VCaP (cell line): ENCODE results near the gene MSL3B.

Experiments used
- H3K27ac ChIP-seq: fragments of 450-650 bp; 2 replicates; pipeline ENCODE4 v1.5.1; 2017
- TF ChIP-seq, protein P1 (sequence below): fragments of 450-650 bp; conservative IDR thresholded peaks from 2 replicates; pipeline ENCODE4 v1.5.1; 2017; ENCODE audit warnings: mild to moderate bottlenecking, moderate library complexity

Gene MSL3B

DNA sequence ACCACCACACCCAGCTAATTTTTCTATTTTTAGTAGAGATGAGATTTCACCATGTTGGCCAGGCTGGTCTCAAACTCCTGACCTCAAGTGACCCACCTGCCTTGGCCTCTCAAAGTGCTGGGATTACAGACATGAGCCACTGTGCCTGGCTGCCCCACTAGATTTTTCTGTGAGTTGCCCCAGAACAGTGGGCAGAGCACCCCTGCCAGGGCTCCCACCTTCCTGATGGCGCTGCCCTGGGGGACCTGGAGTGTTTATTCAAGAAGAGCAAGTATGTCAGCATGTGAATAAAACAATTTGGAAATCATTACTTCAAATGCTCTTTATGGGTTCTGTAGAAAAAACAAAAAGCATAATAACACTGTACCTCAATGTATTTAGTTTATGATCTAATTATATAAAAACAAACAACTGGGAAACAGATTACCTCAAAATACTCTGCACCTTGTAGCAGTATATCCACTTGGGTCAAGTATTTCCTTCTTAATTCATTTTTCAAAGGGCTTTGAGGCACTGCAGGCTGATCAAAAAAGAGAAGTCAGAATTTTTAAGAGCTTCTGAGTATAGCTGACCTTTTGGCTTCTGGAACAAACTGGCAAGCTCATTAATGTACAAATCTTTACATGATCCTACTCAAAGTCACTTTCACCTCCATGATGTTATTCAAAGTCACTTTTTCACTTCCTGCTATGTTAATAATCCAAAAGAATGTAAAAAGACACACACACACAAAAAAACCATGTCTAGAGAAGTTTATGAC, 22.7 kb downstream of the MSL3B start:
- TF ChIP-seq, protein P1, sequence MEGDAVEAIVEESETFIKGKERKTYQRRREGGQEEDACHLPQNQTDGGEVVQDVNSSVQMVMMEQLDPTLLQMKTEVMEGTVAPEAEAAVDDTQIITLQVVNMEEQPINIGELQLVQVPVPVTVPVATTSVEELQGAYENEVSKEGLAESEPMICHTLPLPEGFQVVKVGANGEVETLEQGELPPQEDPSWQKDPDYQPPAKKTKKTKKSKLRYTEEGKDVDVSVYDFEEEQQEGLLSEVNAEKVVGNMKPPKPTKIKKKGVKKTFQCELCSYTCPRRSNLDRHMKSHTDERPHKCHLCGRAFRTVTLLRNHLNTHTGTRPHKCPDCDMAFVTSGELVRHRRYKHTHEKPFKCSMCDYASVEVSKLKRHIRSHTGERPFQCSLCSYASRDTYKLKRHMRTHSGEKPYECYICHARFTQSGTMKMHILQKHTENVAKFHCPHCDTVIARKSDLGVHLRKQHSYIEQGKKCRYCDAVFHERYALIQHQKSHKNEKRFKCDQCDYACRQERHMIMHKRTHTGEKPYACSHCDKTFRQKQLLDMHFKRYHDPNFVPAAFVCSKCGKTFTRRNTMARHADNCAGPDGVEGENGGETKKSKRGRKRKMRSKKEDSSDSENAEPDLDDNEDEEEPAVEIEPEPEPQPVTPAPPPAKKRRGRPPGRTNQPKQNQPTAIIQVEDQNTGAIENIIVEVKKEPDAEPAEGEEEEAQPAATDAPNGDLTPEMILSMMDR, result no peak
- no peak overlapping the region for H3K27ac ChIP-seq

DNA sequence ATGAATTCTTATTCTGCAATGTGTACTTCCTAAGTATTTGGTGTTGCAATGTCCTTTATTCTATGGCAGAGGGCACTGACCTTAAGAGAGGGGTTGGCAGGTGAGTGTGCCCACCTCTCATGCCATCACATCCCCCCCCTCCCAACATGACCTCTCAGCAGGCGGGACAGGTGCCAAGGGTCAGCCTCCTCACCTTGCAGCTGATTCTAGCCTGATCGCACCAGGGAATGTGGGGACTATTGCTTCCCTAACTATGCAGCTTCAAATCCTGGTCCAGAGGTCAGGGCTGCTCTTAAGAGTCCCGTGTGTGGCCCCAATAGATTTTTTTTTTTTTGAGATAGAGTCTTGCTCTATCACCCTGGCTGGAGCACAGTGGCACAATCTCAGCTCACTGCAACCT, 23.4 kb downstream of the MSL3B start:
- TF ChIP-seq, protein P1, result no peak
- H3K27ac ChIP-seq, result no peak overlapping the region

DNA sequence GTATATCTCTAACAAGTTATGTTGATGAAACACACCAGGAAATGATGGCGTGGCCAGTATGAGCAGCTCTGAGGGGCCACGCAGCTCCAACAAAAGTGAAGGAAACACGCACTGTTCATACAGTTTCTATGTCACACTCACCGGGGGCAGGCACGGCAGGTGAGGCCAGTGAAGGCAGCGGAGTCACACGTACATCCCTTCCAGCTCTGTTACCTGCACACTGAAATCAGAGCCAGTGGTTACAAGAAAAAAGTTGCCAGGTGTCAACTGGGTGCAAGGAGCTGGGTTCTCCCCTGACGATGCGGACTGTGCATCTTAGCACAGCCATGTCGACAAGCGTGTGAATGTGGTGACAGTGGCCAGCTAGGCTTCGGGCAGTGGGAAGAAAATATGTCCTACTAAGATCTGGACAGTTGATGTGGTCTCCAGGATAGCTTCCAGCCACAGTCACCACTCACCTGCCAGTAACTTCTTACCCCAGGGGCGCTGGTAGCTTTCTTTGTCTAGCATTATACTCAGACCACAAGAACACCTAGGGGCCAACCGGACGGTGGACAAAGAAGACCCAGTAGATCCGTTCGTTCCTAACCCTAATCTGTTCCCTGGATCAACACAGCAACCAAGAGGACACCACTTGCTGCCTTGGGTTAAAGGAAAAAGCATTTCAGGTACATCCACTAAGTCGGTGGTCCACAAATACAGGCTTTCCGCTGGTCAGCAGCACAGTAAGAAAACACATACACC, 23.9 kb downstream of the MSL3B start:
- H3K27ac ChIP-seq, result no peak overlapping the region
- TF ChIP-seq, protein P1, result no peak

DNA sequence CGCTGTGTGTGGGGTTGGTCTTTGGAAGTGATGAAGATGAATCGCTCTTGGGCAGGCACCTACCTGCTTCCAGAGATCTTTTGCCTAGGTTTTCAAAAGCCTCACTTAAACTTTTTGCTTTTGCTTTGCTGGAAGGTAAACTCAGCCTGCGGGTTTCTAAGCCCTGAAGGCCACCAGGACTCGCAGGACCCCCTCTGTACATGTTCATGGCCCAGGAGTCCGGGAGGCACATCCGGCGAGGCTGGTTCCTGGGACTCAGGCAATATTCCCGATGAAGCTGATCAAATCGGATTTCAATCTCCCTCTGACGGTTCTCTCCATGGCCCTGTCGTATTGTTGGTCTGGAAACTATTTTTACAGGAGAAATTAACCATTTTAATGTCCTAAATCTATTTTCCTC, 27.0 kb downstream of the MSL3B start:
- no peak overlapping the region for H3K27ac ChIP-seq
- TF ChIP-seq, protein P1, result no peak

DNA sequence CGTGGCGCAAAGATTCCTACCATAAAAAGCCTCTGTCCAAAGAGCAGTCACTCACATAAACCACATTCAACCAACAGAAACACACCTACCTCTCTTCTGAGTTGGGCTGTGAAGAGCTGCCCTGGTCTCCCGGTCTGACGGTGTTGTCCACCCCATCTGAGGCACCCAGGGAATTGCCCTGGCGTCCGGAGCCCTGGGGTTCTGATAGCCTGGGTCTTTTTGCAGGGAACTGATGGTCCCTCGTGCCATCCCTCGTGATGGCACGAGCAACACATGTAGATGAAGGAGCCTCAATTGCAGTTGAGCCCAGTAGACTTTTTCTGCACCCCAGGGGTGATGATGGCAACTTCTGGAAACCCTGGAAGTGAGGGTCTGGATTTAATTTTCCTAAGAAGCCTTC, 27.7 kb downstream of the MSL3B start:
- H3K27ac ChIP-seq, result no peak overlapping the region
- TF ChIP-seq, protein P1, result no peak

DNA sequence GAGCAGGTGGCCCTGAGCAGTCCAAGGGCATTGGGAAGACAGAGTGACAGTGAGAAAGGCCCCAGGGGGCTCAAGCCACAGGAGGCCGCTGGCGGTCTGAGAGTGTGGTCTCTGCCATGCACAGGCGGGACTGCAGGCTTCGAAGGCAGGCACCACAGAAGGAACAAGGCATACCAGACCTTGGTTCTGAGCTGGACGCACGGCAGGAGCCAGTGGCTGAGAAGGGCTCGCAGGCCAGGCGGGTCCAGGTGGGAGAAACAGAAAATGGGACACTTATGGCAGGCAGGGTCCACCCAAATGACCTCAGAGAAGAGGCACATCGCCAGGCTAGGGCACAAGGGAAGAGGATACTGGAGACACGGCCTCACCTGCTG, 28.8 kb downstream of the MSL3B start:
- TF ChIP-seq, protein P1, result no peak
- no peak overlapping the region for H3K27ac ChIP-seq

DNA sequence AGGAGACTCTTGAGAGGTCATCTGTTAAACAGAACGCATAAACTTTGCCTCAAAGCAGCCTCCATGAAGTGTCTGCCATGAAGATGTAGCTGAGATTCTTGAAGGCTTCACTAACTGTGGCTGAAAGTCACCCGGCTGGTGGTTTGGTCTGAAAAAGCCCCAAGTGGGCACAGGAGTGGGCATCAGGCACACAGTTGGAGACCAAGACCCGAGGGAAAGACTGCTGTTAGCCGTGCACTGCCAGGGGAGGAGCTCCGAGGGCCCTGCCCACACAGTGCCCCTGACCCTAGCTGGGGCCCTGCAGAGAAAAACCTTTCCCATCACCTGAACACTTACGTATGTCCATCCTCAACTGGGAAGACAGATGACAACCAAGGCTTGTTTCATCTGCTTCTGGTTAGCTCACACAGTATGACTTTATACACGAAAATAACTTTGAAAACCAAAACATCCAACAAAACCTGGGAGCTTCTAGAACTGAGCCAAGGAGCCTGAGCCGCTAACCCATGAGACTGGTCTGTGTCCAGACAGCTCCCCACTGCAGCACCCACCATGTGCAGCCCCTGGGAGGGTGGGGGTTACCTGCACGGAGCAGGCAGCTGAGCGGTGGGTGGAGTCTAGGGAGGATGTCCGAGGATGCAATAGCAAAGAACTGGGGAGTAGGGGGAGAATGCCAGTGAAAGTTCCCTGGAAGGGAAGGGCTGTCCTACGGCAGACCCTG, 29.3 kb downstream of the MSL3B start:
- TF ChIP-seq, protein P1, result no peak
- H3K27ac ChIP-seq, result no peak overlapping the region
